Measurements from ENCODE around the gene DHX58. TPM values are rescaled to one million over a fixed set of nuclear protein-coding genes. Genes with fewer than 3 reads are reported as not detected.
A peak's percentile ranks its signal among the peaks of the same experiment; 100 is the strongest.

The DHX58 gene
- total and polyA plus RNA-seq, 4 experiments from 2014 or later, result 11.9 to 43.3 (median 30.5) TPM

- Histone ChIP-seq H3K27me3 (ENCODE audit: insufficient read depth, low read length) (no peaks in the 10 kb centered on the region), H3K4me3 (ENCODE audit: low read length in 2 of 2) (no peak overlapping the region), H3K4me1 (ENCODE audit: insufficient read depth, low read length) (peaks cover 71% of the 10 kb centered on the region), H3K27ac (ENCODE audit: low read depth, low read length) (no peak overlapping the region), H3K36me3 (ENCODE audit: insufficient read depth, low read length) (peaks cover 7% of the 10 kb centered on the region), H3K9me3 (ENCODE audit: control insufficient read depth in 1 of 2, low read length in 2 of 2) (no peaks in the 10 kb centered on the region)
- intact Hi-C loops (cut with micrococcal nuclease), result no loop called here
- Mint-ChIP-seq H3K9me3 (no peaks in the 10 kb centered on the region), H3K4me1 (peaks cover 43 to 80% (median 59%) of the 10 kb centered on the region in 4 donors), H3K27me3 (no peaks in the 10 kb centered on the region), H3K27ac (peak overlapping the region; percentile 47 to 82 (median 68)), H3K4me3 (peak overlapping the region in 4 of 8 donors; percentile 6 to 56 (median 10)), H3K36me3 (peaks cover 7 to 49% of the 10 kb centered on the region in 2 donors)
- POLR2A ChIA-PET (ENCODE audit: partially characterized antibody), result interaction anchor here (0.8 to 1.6 kb wide), 4 partner anchors 14 to 47 kb away, joined by 3 to 5 read pairs (median 3); partner anchors contain the start of gene RAB5C
- CTCF ChIA-PET (ENCODE audit: partially characterized antibody), result interaction anchor here (1.0 to 1.9 kb wide), 6 partner anchors 18 to 177 kb away, joined by 3 to 6 read pairs (median 3); partner anchors contain the start of gene GHDC
- DNase-seq, result no peak
Measured at GRCh38 chr17:42135664-42136653, 23.4 kb upstream of the DHX58 start.

GRCh38 chr17:42135151-42135550 lies 22.6 kb upstream of the DHX58 start:
- H3K4me1 Mint-ChIP-seq, result peaks cover 45 to 78% (median 61%) of the 10 kb centered on the region in 4 donors
- Histone ChIP-seq H3K9me3 (ENCODE audit: control insufficient read depth in 1 of 2, low read length in 2 of 2) (no peaks in the 10 kb centered on the region), H3K4me3 (ENCODE audit: low read length in 2 of 2) (no peak overlapping the region), H3K27ac (ENCODE audit: low read depth, low read length) (no peak overlapping the region), H3K4me1 (ENCODE audit: insufficient read depth, low read length) (peaks cover 71% of the 10 kb centered on the region), H3K36me3 (ENCODE audit: insufficient read depth, low read length) (peaks cover 14% of the 10 kb centered on the region), H3K27me3 (ENCODE audit: insufficient read depth, low read length) (no peaks in the 10 kb centered on the region)
- no peak for DNase-seq
- intact Hi-C loops (cut with micrococcal nuclease), result no loop called here
- peak overlapping the region in 4 of 7 donors; percentile 35 to 72 (median 56) for H3K27ac Mint-ChIP-seq
- H3K9me3 Mint-ChIP-seq, result no peaks in the 10 kb centered on the region
- peaks cover 10 to 54% of the 10 kb centered on the region in 2 donors for H3K36me3 Mint-ChIP-seq
- H3K4me3 Mint-ChIP-seq, result no peak overlapping the region
- POLR2A ChIA-PET (ENCODE audit: partially characterized antibody), result interaction anchor here (1.0 to 1.7 kb wide), 3 partner anchors 13 to 115 kb away, joined by 3 to 5 read pairs (median 5); partner anchors contain the start of gene NKIRAS2
- CTCF ChIA-PET (ENCODE audit: partially characterized antibody), result interaction anchor here (0.6 kb wide), 1 partner anchor 175 kb away, joined by 3 read pairs; no protein-coding TSS in a partner anchor
- H3K27me3 Mint-ChIP-seq, result no peaks in the 10 kb centered on the region

- intact Hi-C loops (cut with micrococcal nuclease), result no loop called here
- H3K27me3 ChIP-seq (ENCODE audit: insufficient read depth, low read length), result no peaks in the 10 kb centered on the region
- CTCF ChIA-PET (ENCODE audit: partially characterized antibody), result interaction anchor here (0.9 to 1.4 kb wide), 3 partner anchors 9 to 12 kb away, joined by 3 to 4 read pairs (median 4); partner anchors contain the start of gene KAT2A
- Mint-ChIP-seq H3K4me1 (peaks cover 39 to 70% (median 53%) of the 10 kb centered on the region in 4 donors), H3K4me3 (peak overlapping the region in 4 of 8 donors; percentile 25 to 65 (median 52)), H3K27ac (peak overlapping the region; percentile 70 to 86 (median 82)), H3K9me3 (no peaks in the 10 kb centered on the region), H3K27me3 (no peaks in the 10 kb centered on the region), H3K36me3 (peaks cover 23 to 58% of the 10 kb centered on the region in 2 donors)
- peaks cover 55% of the 10 kb centered on the region for H3K4me1 ChIP-seq (ENCODE audit: insufficient read depth, low read length)
- POLR2A ChIA-PET (ENCODE audit: partially characterized antibody), result interaction anchor here (1.1 to 1.7 kb wide), 3 partner anchors 21 to 114 kb away, joined by 3 to 5 read pairs (median 4); partner anchors contain the start of genes DHX58 and NKIRAS2
- no peak for DNase-seq
- no peak overlapping the region for H3K4me3 ChIP-seq (ENCODE audit: low read length in 2 of 2)
- peak overlapping the region; percentile 14 for H3K27ac ChIP-seq (ENCODE audit: low read depth, low read length)
- H3K36me3 ChIP-seq (ENCODE audit: insufficient read depth, low read length), result peaks cover 30% of the 10 kb centered on the region
- H3K9me3 ChIP-seq (ENCODE audit: control insufficient read depth in 1 of 2, low read length in 2 of 2), result no peaks in the 10 kb centered on the region
Measured at GRCh38 chr17:42133461-42134041, 21.0 kb upstream of the DHX58 start.

GRCh38 chr17:42132941-42133340 lies 20.4 kb upstream of the DHX58 start:
- Histone ChIP-seq H3K9me3 (ENCODE audit: control insufficient read depth in 1 of 2, low read length in 2 of 2) (no peaks in the 10 kb centered on the region), H3K4me3 (ENCODE audit: low read length in 2 of 2) (no peak overlapping the region), H3K27ac (ENCODE audit: low read depth, low read length) (peak overlapping the region; percentile 12), H3K27me3 (ENCODE audit: insufficient read depth, low read length) (no peaks in the 10 kb centered on the region), H3K4me1 (ENCODE audit: insufficient read depth, low read length) (peaks cover 53% of the 10 kb centered on the region), H3K36me3 (ENCODE audit: insufficient read depth, low read length) (peaks cover 36% of the 10 kb centered on the region)
- Mint-ChIP-seq H3K27ac (peak overlapping the region; percentile 70 to 91 (median 83)), H3K4me3 (peak overlapping the region in 6 of 8 donors; percentile 4 to 65 (median 50)), H3K9me3 (no peaks in the 10 kb centered on the region), H3K4me1 (peaks cover 36 to 64% (median 48%) of the 10 kb centered on the region in 4 donors), H3K36me3 (peaks cover 28 to 60% of the 10 kb centered on the region in 2 donors), H3K27me3 (no peaks in the 10 kb centered on the region)
- ChIA-PET POLR2A (ENCODE audit: partially characterized antibody) (interaction anchor here (1.5 kb wide), 1 partner anchor 21 kb away, joined by 4 read pairs; the partner anchor contains the start of gene DHX58), CTCF (ENCODE audit: partially characterized antibody) (interaction anchor here (1.1 to 1.4 kb wide), 3 partner anchors 10 to 171 kb away, joined by 4 read pairs; no protein-coding TSS in a partner anchor)
- peak in 1 of 5 donors; percentile 47 for DNase-seq
- intact Hi-C loops (cut with micrococcal nuclease), result no loop called here

GRCh38 chr17:42131981-42132432 lies 19.5 kb upstream of the DHX58 start:
- DNase-seq, result no peak
- POLR2A ChIA-PET (ENCODE audit: partially characterized antibody), result interaction anchor here (1.5 kb wide), 1 partner anchor 20 kb away, joined by 4 read pairs; the partner anchor contains the start of gene DHX58
- H3K36me3 Mint-ChIP-seq, result peaks cover 33 to 65% of the 10 kb centered on the region in 2 donors
- H3K4me1 Mint-ChIP-seq, result peaks cover 36 to 59% (median 45%) of the 10 kb centered on the region in 4 donors
- no peak overlapping the region for H3K27ac ChIP-seq (ENCODE audit: low read depth, low read length)
- CTCF ChIA-PET (ENCODE audit: partially characterized antibody), result interaction anchor here (1.1 to 2.5 kb wide), 3 partner anchors 50 to 170 kb away, joined by 4 to 7 read pairs (median 4); partner anchors contain the start of gene KCNH4
- H3K4me3 ChIP-seq (ENCODE audit: low read length in 2 of 2), result no peak overlapping the region
- H3K4me3 Mint-ChIP-seq, result no peak overlapping the region
- H3K9me3 Mint-ChIP-seq, result no peaks in the 10 kb centered on the region
- peaks cover 53% of the 10 kb centered on the region for H3K4me1 ChIP-seq (ENCODE audit: insufficient read depth, low read length)
- H3K9me3 ChIP-seq (ENCODE audit: control insufficient read depth in 1 of 2, low read length in 2 of 2), result no peaks in the 10 kb centered on the region
- intact Hi-C loops (cut with micrococcal nuclease), result no loop called here
- H3K27ac Mint-ChIP-seq, result peak overlapping the region; percentile 68 to 91 (median 82)
- H3K27me3 ChIP-seq (ENCODE audit: insufficient read depth, low read length), result no peaks in the 10 kb centered on the region
- peaks cover 42% of the 10 kb centered on the region for H3K36me3 ChIP-seq (ENCODE audit: insufficient read depth, low read length)
- no peaks in the 10 kb centered on the region for H3K27me3 Mint-ChIP-seq

GRCh38 chr17:42131232-42131631 lies 18.7 kb upstream of the DHX58 start:
- CTCF ChIA-PET (ENCODE audit: partially characterized antibody), result interaction anchor here (2.5 kb wide), 1 partner anchor 50 kb away, joined by 7 read pairs; the partner anchor contains the start of gene KCNH4
- Histone ChIP-seq H3K4me1 (ENCODE audit: insufficient read depth, low read length) (peaks cover 45% of the 10 kb centered on the region), H3K9me3 (ENCODE audit: control insufficient read depth in 1 of 2, low read length in 2 of 2) (no peaks in the 10 kb centered on the region), H3K36me3 (ENCODE audit: insufficient read depth, low read length) (peaks cover 46% of the 10 kb centered on the region), H3K27me3 (ENCODE audit: insufficient read depth, low read length) (no peaks in the 10 kb centered on the region), H3K27ac (ENCODE audit: low read depth, low read length) (no peak overlapping the region), H3K4me3 (ENCODE audit: low read length in 2 of 2) (no peak overlapping the region)
- POLR2A ChIA-PET (ENCODE audit: partially characterized antibody), result interaction anchor here (1.4 kb wide), 1 partner anchor 13 kb away, joined by 3 read pairs; no protein-coding TSS in a partner anchor
- Mint-ChIP-seq H3K27ac (peak overlapping the region; percentile 13 to 90 (median 76)), H3K4me3 (no peak overlapping the region), H3K9me3 (no peaks in the 10 kb centered on the region), H3K4me1 (peaks cover 33 to 52% (median 41%) of the 10 kb centered on the region in 4 donors), H3K36me3 (peaks cover 38 to 66% of the 10 kb centered on the region in 2 donors), H3K27me3 (no peaks in the 10 kb centered on the region)
- intact Hi-C loops (cut with micrococcal nuclease), result no loop called here
- no peak for DNase-seq
